HepG2 (cell line): ENCODE measurements around the gene ZNF440. TPM values are rescaled to one million over a fixed set of nuclear protein-coding genes. Genes with fewer than 3 reads are reported as not detected.

Experiments
- AKAP8 ChIP-seq: sonication (generic); formaldehyde crosslinking; IDR thresholded peaks from 2 replicates; pipeline ENCODE4 v1.5.1; 2020; ENCODE audit warnings: mild to moderate bottlenecking, missing genetic modification reagents
- BRCA1 ChIP-seq: sonication (generic); formaldehyde crosslinking; IDR thresholded peaks from 2 replicates; pipeline ENCODE4 v1.4.0; 2020; ENCODE audit warnings: missing genetic modification reagents
- IKZF1 ChIP-seq: fragments of 450-650 bp; IDR thresholded peaks from 2 replicates; pipeline ENCODE4 v1.7.1; 2016
- KDM4B ChIP-seq: sonication (generic); formaldehyde crosslinking; IDR thresholded peaks from 2 replicates; pipeline ENCODE4 v1.4.0; 2020; ENCODE audit warnings: missing genetic modification reagents
- MED8 ChIP-seq: sonication (generic); formaldehyde crosslinking; IDR thresholded peaks from 2 replicates; pipeline ENCODE4 v1.8.1; 2023; ENCODE audit warnings: mild to moderate bottlenecking, missing genetic modification reagents; ENCODE audit not compliant: insufficient replicate concordance
- REPIN1 ChIP-seq: sonication (generic); formaldehyde crosslinking; IDR thresholded peaks from 2 replicates; pipeline ENCODE4 v1.8.0; 2022; ENCODE audit warnings: missing genetic modification reagents, low read depth, mild to moderate bottlenecking, borderline replicate concordance
- SALL1 ChIP-seq: sonication (generic); formaldehyde crosslinking; IDR thresholded peaks from 2 replicates; pipeline ENCODE4 v1.8.0; 2022; ENCODE audit warnings: mild to moderate bottlenecking, missing genetic modification reagents
- SNAPC2 ChIP-seq: sonication (generic); formaldehyde crosslinking; IDR thresholded peaks from 2 replicates; pipeline ENCODE4 v1.8.1; 2022; ENCODE audit warnings: mild to moderate bottlenecking, missing genetic modification reagents
- TCF7L2 ChIP-seq: IDR thresholded peaks from 2 replicates; pipeline ENCODE4 v1.6.1; 2011; ENCODE audit warnings: mild to moderate bottlenecking, low read depth, low read length, moderate library complexity
- YY1 ChIP-seq: IDR thresholded peaks from 2 replicates; pipeline ENCODE4 v1.6.1; 2011; ENCODE audit warnings: low read length, low read depth, moderate library complexity, mild to moderate bottlenecking; ENCODE audit not compliant: insufficient read depth, insufficient replicate concordance
- ZNF101 ChIP-seq: sonication (generic); formaldehyde crosslinking; IDR thresholded peaks from 2 replicates; pipeline ENCODE4 v1.4.0; 2020; ENCODE audit warnings: mild to moderate bottlenecking, low read depth, missing genetic modification reagents, borderline replicate concordance
- ZNF12 ChIP-seq: sonication (generic); formaldehyde crosslinking; IDR thresholded peaks from 2 replicates; pipeline ENCODE4 v1.5.0; 2020; ENCODE audit warnings: missing genetic modification reagents
- ZNF720 ChIP-seq: sonication (generic); formaldehyde crosslinking; IDR thresholded peaks from 2 replicates; pipeline ENCODE4 v1.4.0; 2020; ENCODE audit warnings: missing genetic modification reagents
- ZNF816 ChIP-seq: sonication (generic); formaldehyde crosslinking; IDR thresholded peaks from 2 replicates; pipeline ENCODE4 v1.8.0; 2022; ENCODE audit warnings: missing genetic modification reagents, mild to moderate bottlenecking, borderline replicate concordance
- ZNF883 ChIP-seq: sonication (generic); formaldehyde crosslinking; IDR thresholded peaks from 2 replicates; pipeline ENCODE4 v1.5.1; 2020; ENCODE audit warnings: mild to moderate bottlenecking, missing genetic modification reagents; ENCODE audit errors: not compliant biosample characterization
- polyA plus RNA-seq, 8 experiments: library from polyadenylated mRNA; depleted of rRNA in 3 of 8; stranded (reverse) in 7 of 8; unstranded in 1 of 8; fragments of >200 nt; fragmentation: Illumina TruSeq in 4 of 8; extraction: Trizol in 4 of 8; gene quantifications; 2 replicates each; pipeline versions ENCODE4 v1.2.1 to v1.2.3, GENCODE V29; 2011 to 2016; ENCODE audit warnings: low read depth in 4 of 8, missing spikeins in 1 of 8, mixed read lengths in 1 of 8; ENCODE audit not compliant: insufficient read depth in 1 of 8
- total RNA-seq, 5 experiments: library from RNA; depleted of rRNA; stranded (reverse); fragments of >200 nt; fragmentation: Illumina TruSeq; extraction: Trizol; gene quantifications; 2 replicates each; pipeline ENCODE4 v1.2.3, GENCODE V29; 2016; ENCODE audit warnings: low read depth in 1 of 5
- TF ChIP-seq, protein P1 (sequence below): sonication (generic); formaldehyde crosslinking; conservative IDR thresholded peaks from 2 replicates; pipeline ENCODE4 v1.8.1; 2023; ENCODE audit warnings: missing genetic modification reagents
- TF ChIP-seq, protein P2 (sequence below): sonication (generic); formaldehyde crosslinking; IDR thresholded peaks from 2 replicates; pipeline ENCODE4 v1.9.0; 2021; ENCODE audit warnings: missing genetic modification reagents, borderline replicate concordance
- TF ChIP-seq, protein P3 (sequence below): sonication (generic); formaldehyde crosslinking; IDR thresholded peaks from 2 replicates; pipeline ENCODE4 v1.4.0; 2020; ENCODE audit warnings: missing genetic modification reagents
- TF ChIP-seq, protein P4 (sequence below): IDR thresholded peaks from 2 replicates; pipeline ENCODE4 v1.6.1; 2016; ENCODE audit warnings: mild to moderate bottlenecking, missing biosample characterization, missing genetic modification reagents
- TF ChIP-seq, protein P5 (sequence below): sonication (generic); formaldehyde crosslinking; IDR thresholded peaks from 2 replicates; pipeline ENCODE4 v1.4.0; 2020; ENCODE audit warnings: low read depth, mild to moderate bottlenecking, missing genetic modification reagents

Gene ZNF440
- total and polyA plus RNA-seq, 2 of the 13 experiments (the other 11 are each of a cell fraction or from before 2014, with no cell fraction given) = 2.7 to 12.4 TPM

DNA sequence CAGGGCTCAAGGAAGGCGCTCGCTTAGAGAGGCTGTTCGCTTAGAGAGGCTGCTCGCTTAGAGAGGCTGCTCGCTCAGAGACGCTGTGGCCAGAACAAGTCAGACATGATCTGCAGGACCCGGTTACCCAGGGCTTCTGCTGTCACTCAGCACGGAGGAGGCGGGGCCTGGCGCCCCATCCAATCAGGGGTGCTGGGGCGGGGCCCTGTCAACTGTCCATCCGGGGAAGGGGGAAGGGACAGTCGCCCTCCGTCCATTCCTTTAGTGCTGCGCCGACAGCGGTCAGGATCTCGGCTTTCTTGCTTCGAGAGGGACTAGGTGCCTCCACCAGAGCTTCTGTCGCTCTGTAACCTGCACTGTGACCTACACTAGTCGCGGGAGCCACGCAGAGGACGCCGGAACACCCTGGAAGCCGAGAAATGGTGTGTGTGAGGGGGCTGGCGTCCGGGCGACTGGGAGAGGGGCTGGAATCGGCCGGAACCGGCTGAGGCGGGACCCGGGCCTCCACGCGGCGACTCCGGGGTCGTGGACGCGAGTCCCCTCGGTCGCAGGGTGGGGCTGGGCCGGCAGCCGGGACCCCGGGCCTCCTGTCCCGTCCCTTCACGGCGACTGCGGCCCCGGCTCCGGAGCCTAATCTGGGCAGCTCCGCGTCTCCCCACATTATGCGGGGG is at the start of gene ZNF440 (continued):
- peak; percentile 24; the same call in 1 of the 2 replicates for TF ChIP-seq REPIN1 (CRISPR knock-in tag)
- TF ChIP-seq ZNF883 (CRISPR knock-in tag) = peak; percentile 60
- no peak for TF ChIP-seq IKZF1
- TF ChIP-seq SNAPC2 (CRISPR knock-in tag) = 0 out of 2 replicates have a peak, but pooled peaks have one; percentile 21
- TF ChIP-seq, protein P1, sequence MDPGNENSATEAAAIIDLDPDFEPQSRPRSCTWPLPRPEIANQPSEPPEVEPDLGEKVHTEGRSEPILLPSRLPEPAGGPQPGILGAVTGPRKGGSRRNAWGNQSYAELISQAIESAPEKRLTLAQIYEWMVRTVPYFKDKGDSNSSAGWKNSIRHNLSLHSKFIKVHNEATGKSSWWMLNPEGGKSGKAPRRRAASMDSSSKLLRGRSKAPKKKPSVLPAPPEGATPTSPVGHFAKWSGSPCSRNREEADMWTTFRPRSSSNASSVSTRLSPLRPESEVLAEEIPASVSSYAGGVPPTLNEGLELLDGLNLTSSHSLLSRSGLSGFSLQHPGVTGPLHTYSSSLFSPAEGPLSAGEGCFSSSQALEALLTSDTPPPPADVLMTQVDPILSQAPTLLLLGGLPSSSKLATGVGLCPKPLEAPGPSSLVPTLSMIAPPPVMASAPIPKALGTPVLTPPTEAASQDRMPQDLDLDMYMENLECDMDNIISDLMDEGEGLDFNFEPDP (CRISPR knock-in tag) = no peak
- TF ChIP-seq ZNF816 (CRISPR knock-in tag) = no peak; the same call in 1 of the 2 replicates
- TF ChIP-seq TCF7L2 = no peak
- TF ChIP-seq AKAP8 (CRISPR knock-in tag) = peak; percentile 25; the same call in 1 of the 2 replicates
- no peak for TF ChIP-seq BRCA1 (CRISPR knock-in tag)
- no peak; the same call in 1 of the 2 replicates for TF ChIP-seq KDM4B (CRISPR knock-in tag)
- TF ChIP-seq YY1 = peak; percentile 42
- no peak for TF ChIP-seq ZNF101
- TF ChIP-seq, protein P2, sequence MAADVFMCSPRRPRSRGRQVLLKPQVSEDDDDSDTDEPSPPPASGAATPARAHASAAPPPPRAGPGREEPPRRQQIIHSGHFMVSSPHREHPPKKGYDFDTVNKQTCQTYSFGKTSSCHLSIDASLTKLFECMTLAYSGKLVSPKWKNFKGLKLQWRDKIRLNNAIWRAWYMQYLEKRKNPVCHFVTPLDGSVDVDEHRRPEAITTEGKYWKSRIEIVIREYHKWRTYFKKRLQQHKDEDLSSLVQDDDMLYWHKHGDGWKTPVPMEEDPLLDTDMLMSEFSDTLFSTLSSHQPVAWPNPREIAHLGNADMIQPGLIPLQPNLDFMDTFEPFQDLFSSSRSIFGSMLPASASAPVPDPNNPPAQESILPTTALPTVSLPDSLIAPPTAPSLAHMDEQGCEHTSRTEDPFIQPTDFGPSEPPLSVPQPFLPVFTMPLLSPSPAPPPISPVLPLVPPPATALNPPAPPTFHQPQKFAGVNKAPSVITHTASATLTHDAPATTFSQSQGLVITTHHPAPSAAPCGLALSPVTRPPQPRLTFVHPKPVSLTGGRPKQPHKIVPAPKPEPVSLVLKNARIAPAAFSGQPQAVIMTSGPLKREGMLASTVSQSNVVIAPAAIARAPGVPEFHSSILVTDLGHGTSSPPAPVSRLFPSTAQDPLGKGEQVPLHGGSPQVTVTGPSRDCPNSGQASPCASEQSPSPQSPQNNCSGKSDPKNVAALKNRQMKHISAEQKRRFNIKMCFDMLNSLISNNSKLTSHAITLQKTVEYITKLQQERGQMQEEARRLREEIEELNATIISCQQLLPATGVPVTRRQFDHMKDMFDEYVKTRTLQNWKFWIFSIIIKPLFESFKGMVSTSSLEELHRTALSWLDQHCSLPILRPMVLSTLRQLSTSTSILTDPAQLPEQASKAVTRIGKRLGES = no peak
- TF ChIP-seq ZNF12 (CRISPR knock-in tag) = no peak
- TF ChIP-seq, protein P3, sequence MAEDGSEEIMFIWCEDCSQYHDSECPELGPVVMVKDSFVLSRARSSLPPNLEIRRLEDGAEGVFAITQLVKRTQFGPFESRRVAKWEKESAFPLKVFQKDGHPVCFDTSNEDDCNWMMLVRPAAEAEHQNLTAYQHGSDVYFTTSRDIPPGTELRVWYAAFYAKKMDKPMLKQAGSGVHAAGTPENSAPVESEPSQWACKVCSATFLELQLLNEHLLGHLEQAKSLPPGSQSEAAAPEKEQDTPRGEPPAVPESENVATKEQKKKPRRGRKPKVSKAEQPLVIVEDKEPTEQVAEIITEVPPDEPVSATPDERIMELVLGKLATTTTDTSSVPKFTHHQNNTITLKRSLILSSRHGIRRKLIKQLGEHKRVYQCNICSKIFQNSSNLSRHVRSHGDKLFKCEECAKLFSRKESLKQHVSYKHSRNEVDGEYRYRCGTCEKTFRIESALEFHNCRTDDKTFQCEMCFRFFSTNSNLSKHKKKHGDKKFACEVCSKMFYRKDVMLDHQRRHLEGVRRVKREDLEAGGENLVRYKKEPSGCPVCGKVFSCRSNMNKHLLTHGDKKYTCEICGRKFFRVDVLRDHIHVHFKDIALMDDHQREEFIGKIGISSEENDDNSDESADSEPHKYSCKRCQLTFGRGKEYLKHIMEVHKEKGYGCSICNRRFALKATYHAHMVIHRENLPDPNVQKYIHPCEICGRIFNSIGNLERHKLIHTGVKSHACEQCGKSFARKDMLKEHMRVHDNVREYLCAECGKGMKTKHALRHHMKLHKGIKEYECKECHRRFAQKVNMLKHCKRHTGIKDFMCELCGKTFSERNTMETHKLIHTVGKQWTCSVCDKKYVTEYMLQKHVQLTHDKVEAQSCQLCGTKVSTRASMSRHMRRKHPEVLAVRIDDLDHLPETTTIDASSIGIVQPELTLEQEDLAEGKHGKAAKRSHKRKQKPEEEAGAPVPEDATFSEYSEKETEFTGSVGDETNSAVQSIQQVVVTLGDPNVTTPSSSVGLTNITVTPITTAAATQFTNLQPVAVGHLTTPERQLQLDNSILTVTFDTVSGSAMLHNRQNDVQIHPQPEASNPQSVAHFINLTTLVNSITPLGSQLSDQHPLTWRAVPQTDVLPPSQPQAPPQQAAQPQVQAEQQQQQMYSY (CRISPR knock-in tag) = no peak
- TF ChIP-seq SALL1 (CRISPR knock-in tag) = peak; percentile 77
- TF ChIP-seq, protein P4, sequence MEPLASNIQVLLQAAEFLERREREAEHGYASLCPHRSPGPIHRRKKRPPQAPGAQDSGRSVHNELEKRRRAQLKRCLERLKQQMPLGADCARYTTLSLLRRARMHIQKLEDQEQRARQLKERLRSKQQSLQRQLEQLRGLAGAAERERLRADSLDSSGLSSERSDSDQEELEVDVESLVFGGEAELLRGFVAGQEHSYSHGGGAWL (CRISPR knock-in tag) = peak; percentile 56; the same call in 1 of the 2 replicates
- TF ChIP-seq, protein P5, sequence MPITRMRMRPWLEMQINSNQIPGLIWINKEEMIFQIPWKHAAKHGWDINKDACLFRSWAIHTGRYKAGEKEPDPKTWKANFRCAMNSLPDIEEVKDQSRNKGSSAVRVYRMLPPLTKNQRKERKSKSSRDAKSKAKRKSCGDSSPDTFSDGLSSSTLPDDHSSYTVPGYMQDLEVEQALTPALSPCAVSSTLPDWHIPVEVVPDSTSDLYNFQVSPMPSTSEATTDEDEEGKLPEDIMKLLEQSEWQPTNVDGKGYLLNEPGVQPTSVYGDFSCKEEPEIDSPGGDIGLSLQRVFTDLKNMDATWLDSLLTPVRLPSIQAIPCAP = no peak
- TF ChIP-seq ZNF720 (CRISPR knock-in tag) = no peak
- TF ChIP-seq MED8 (CRISPR knock-in tag) = no peak
